BJ (cell line): Measurements from ENCODE around the gene PTPRM. TPM values are rescaled to one million over a fixed set of nuclear protein-coding genes. Genes with fewer than 3 reads are reported as not detected.

ENCODE experiments used
- CTCF ChIA-PET: fragments of 350-600 bp; formaldehyde crosslinking; extraction: SDS; loops from one replicate; lab custom pipeline; 2021; ENCODE audit warnings: antibody characterized with exemption, inconsistent platforms; lab: Yijun Ruan, JAX
- POLR2A ChIA-PET: fragments of 300-600 bp; sonication (Branson Sonifier 250); formaldehyde crosslinking; extraction: SDS; loops from one replicate; lab custom pipeline; 2021; ENCODE audit warnings: antibody characterized with exemption; lab: Charles Lee
- DNase-seq: peaks from one replicate; pipeline ENCODE4 v3.0.0-alpha.2; 2011; ENCODE audit warnings: low read depth
- H3K27me3 ChIP-seq: 2 replicates; pipeline ENCODE4 v1.6.0; 2011; ENCODE audit warnings: low read length; ENCODE audit not compliant: control insufficient read depth, insufficient read depth
- H3K36me3 ChIP-seq: 2 replicates; pipeline ENCODE4 v1.5.1; 2011; ENCODE audit warnings: low read length; ENCODE audit not compliant: control insufficient read depth, insufficient read depth
- H3K4me3 ChIP-seq: 2 replicates; pipeline ENCODE4 v1.5.1; 2011; ENCODE audit warnings: low read depth, mild to moderate bottlenecking, control low read depth, low read length
- CTCF ChIP-seq: IDR thresholded peaks from 2 replicates; pipeline ENCODE4 v1.5.1; 2011; ENCODE audit warnings: low read depth, mild to moderate bottlenecking, control low read depth, inconsistent platforms, low read length, moderate library complexity; ENCODE audit not compliant: insufficient read depth
- polyA plus RNA-seq: library from polyadenylated mRNA; depleted of rRNA; stranded (reverse); fragments of >200 nt; gene quantifications from 2 replicates; pipeline ENCODE4 v1.2.3, GENCODE V29; 2011

PTPRM gene
- polyA plus RNA-seq, 1 experiment: 149 TPM

- DNase-seq: no peak
- Histone ChIP-seq H3K36me3 (no peaks in the 10 kb centered on the region), H3K4me3 (no peak overlapping the region), H3K27me3 (no peaks in the 10 kb centered on the region)
- ChIA-PET CTCF (no interaction called here), POLR2A (no interaction called here)
- TF ChIP-seq CTCF: no peak
Observed at GRCh38 chr18:7661207-7661606, 94.1 kb downstream of the PTPRM start.

- Histone ChIP-seq H3K27me3 (no peaks in the 10 kb centered on the region), H3K4me3 (no peak overlapping the region), H3K36me3 (no peaks in the 10 kb centered on the region)
- no peak for TF ChIP-seq CTCF
- no peak for DNase-seq
- ChIA-PET CTCF (no interaction called here), POLR2A (no interaction called here)
Observed at GRCh38 chr18:7662866-7663265, 95.8 kb downstream of the PTPRM start.

GRCh38 chr18:7663366-7664312, 96.5 kb downstream of the PTPRM start:
- CTCF ChIA-PET: no interaction called here
- POLR2A ChIA-PET: no interaction called here
- no peak for TF ChIP-seq CTCF
- Histone ChIP-seq H3K27me3 (no peaks in the 10 kb centered on the region), H3K36me3 (no peaks in the 10 kb centered on the region), H3K4me3 (no peak overlapping the region)
- no peak for DNase-seq

GRCh38 chr18:7666195-7666776, 99.2 kb downstream of the PTPRM start:
- DNase-seq: no peak

More at GRCh38 chr18:7666195-7666776, 99.2 kb downstream of the PTPRM start:
- Histone ChIP-seq H3K27me3 (no peaks in the 10 kb centered on the region), H3K4me3 (no peak overlapping the region), H3K36me3 (no peaks in the 10 kb centered on the region)
- CTCF ChIA-PET: no interaction called here
- no peak for TF ChIP-seq CTCF
- POLR2A ChIA-PET: no interaction called here
